Right atrium auricular region (tissue), 2 donors: ENCODE results near the gene C11orf91. TPM values are rescaled to one million over a fixed set of nuclear protein-coding genes. Genes with fewer than 3 reads are reported as not detected.
"Not testable (repeated sequence)": the region's sequence is repeated elsewhere in the genome, so short reads cannot be mapped to it uniquely, and the experiment has no call there.

Experiments used
- DNase-seq: peaks from one replicate; pipeline ENCODE4 v3.0.0-alpha.2; 2019; ENCODE audit warnings: low spot score
- H3K27ac ChIP-seq, 2 donors: fragments of 200-600 bp; sonication (generic); 1 replicate in 1 of 2; 2 replicates in 1 of 2; pipeline ENCODE4 v1.5.1; 2016 to 2019
- H3K27me3 ChIP-seq, 2 donors: fragments of 200-600 bp; sonication (generic); one replicate each; pipeline versions ENCODE4 v1.5.1 to v1.6.0; 2017 to 2019
- H3K36me3 ChIP-seq: fragments of 200-600 bp; sonication (generic); one replicate; pipeline ENCODE4 v1.5.1; 2016
- H3K4me1 ChIP-seq, 2 donors: fragments of 200-600 bp; sonication (generic); one replicate each; pipeline versions ENCODE4 v1.5.1 to v1.6.0; 2017 to 2019
- H3K4me3 ChIP-seq, 2 donors: fragments of 200-600 bp; sonication (generic); 1 replicate in 1 of 2; 2 replicates in 1 of 2; pipeline ENCODE4 v1.5.1; 2017 to 2019; ENCODE audit warnings: mild to moderate bottlenecking in 1 of 2, moderate library complexity in 1 of 2
- H3K9me3 ChIP-seq, 2 donors: fragments of 200-600 bp; sonication (generic); one replicate each; pipeline ENCODE4 v1.5.1; 2019
- total RNA-seq, 2 donors: library from RNA; depleted of rRNA; stranded (reverse); fragments of >200 nt; gene quantifications; one replicate each; pipeline ENCODE4 v1.1.0, GENCODE V29; 2016
- TF ChIP-seq, protein P1 (sequence below), 2 donors: fragments of 200-600 bp; sonication (generic); IDR thresholded peaks; one replicate each; pipeline ENCODE4 v1.5.1; 2019; ENCODE audit warnings: antibody characterized with exemption in 2 of 2

The C11orf91 gene
- total RNA-seq, 2 donors from 2014 or later, result not detected

DNA sequence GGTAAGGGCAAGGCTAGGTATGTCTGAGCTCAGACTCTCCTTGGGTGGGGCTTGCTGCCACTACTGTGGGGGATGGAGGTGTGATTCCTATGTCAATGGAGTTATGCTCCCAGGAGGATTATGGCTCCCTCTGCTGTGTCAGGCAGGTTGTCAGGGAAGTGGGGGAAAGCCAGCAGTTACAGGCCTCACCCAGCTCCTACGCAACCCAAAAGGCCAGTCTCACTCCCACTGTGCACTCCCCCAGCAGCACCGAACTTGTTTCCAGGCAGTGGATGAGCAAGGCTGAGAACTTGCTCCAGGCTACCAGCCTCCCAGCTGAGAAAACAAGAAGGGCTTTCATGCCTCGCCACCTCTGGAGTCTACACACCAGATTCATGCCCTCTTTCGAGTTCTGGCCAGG is 18.2 kb downstream of the C11orf91 start:
- no peak for DNase-seq
- H3K9me3 ChIP-seq, result peaks cover 0 to 12% of the 10 kb centered on the region in 2 donors
- TF ChIP-seq, protein P1, sequence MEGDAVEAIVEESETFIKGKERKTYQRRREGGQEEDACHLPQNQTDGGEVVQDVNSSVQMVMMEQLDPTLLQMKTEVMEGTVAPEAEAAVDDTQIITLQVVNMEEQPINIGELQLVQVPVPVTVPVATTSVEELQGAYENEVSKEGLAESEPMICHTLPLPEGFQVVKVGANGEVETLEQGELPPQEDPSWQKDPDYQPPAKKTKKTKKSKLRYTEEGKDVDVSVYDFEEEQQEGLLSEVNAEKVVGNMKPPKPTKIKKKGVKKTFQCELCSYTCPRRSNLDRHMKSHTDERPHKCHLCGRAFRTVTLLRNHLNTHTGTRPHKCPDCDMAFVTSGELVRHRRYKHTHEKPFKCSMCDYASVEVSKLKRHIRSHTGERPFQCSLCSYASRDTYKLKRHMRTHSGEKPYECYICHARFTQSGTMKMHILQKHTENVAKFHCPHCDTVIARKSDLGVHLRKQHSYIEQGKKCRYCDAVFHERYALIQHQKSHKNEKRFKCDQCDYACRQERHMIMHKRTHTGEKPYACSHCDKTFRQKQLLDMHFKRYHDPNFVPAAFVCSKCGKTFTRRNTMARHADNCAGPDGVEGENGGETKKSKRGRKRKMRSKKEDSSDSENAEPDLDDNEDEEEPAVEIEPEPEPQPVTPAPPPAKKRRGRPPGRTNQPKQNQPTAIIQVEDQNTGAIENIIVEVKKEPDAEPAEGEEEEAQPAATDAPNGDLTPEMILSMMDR (IDR thresholded peaks at IDR 0.05), result no peak
- H3K4me3 ChIP-seq, result no peak overlapping the region
- no peaks in the 10 kb centered on the region for H3K36me3 ChIP-seq
- no peaks in the 10 kb centered on the region for H3K4me1 ChIP-seq
- no peaks in the 10 kb centered on the region for H3K27me3 ChIP-seq
- H3K27ac ChIP-seq, result no peak overlapping the region

DNA sequence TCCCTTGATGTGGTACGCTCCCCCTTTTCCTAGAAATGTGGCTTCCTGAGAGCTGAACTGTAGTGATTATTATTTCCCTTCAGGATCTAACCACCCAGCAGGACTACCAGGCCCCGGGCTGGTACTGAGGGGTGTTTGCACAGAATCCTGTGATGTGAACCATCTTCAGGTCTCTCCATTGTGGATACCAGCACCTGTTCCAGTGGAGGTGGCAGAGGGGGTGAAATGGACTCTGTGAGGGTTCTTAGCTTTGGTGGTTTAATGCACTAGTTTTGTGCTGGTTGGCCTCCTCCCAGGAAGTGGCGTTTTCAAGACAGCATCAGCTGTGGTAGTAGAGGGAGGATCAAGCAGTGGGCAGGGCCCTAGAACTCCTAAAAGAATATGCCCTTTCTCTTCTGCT is 18.6 kb downstream of the C11orf91 start:
- TF ChIP-seq, protein P1 (IDR thresholded peaks at IDR 0.05), result no peak
- Histone ChIP-seq H3K4me1 (no peaks in the 10 kb centered on the region), H3K36me3 (no peaks in the 10 kb centered on the region), H3K27me3 (no peaks in the 10 kb centered on the region), H3K27ac (no peak overlapping the region), H3K4me3 (no peak overlapping the region), H3K9me3 (peaks cover 0 to 9% of the 10 kb centered on the region in 2 donors)
- peak; percentile 23 for DNase-seq

GRCh38 chr11:33678616-33679015 is 22.0 kb downstream of the C11orf91 start:
- H3K36me3 ChIP-seq, DNase-seq, H3K27me3 ChIP-seq, H3K27ac ChIP-seq, H3K9me3 ChIP-seq, H3K4me3 ChIP-seq, H3K4me1 ChIP-seq: not testable (repeated sequence)

DNA sequence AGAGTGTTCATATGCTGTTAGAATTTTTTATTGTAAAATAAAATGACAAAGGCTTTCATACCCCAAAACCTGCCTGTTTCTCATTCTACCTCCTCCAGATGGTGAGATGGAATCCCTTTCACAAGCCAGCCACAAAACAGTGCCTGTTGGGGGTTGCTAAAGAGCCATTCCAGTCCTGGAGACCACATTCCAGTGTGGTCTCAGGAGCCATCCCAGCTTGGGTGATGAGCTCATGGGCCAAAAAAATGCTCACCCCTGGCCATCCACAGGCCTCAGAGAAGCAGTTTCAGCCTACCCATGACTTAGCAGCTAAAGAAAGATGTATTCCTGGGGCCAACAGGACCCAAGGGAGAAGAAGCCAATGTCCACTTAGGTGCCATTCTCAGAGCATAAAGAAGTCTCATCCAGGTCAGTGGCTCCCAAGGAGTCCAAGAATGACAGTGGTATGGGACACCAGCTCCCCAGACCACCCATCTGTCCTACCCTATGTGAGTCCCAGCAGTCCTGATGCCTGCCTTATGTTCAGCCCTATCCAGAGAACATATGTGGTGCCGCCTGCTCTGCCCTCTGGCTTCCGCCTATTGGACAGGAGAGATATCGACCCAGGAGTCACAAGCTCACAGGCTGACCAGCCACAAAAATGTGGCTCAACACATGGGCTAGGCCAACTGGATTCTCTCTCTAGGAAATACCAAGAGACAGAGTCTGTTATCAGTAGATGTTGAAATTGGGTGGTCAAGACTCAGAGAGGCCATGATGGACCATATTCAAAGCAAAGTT is 26.4 kb downstream of the C11orf91 start:
- Histone ChIP-seq H3K36me3 (no peaks in the 10 kb centered on the region), H3K9me3 (peaks cover 0 to 9% of the 10 kb centered on the region in 2 donors), H3K4me3 (no peak overlapping the region), H3K27me3 (no peaks in the 10 kb centered on the region), H3K27ac (no peak overlapping the region), H3K4me1 (no peaks in the 10 kb centered on the region)
- peak; percentile 47 for DNase-seq
- TF ChIP-seq, protein P1 (IDR thresholded peaks at IDR 0.05), result no peak

DNA sequence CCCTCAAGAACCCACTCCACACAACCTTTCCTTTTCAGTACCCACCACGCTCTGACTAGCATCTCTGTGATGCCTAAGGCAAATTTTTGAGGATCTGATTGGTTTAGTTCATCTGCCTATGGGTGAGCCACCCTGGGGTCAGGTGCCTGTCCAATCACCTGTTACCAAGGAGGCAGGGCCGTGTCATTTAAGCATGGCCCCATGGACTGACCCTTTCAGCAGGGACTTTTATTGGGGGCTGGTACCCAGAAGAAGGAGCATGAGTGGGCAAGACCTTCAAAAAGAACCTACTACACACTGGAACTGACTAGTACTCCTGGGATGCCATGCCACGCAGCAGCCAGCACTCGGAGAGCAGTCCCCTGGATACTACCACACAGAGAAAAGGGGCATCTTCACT is 28.4 kb downstream of the C11orf91 start:
- Histone ChIP-seq H3K4me1 (no peaks in the 10 kb centered on the region), H3K9me3 (no peaks in the 10 kb centered on the region), H3K27ac (no peak overlapping the region), H3K27me3 (no peaks in the 10 kb centered on the region), H3K36me3 (no peaks in the 10 kb centered on the region), H3K4me3 (no peak overlapping the region)
- peak; percentile 50 for DNase-seq
- TF ChIP-seq, protein P1 (IDR thresholded peaks at IDR 0.05), result no peak

DNA sequence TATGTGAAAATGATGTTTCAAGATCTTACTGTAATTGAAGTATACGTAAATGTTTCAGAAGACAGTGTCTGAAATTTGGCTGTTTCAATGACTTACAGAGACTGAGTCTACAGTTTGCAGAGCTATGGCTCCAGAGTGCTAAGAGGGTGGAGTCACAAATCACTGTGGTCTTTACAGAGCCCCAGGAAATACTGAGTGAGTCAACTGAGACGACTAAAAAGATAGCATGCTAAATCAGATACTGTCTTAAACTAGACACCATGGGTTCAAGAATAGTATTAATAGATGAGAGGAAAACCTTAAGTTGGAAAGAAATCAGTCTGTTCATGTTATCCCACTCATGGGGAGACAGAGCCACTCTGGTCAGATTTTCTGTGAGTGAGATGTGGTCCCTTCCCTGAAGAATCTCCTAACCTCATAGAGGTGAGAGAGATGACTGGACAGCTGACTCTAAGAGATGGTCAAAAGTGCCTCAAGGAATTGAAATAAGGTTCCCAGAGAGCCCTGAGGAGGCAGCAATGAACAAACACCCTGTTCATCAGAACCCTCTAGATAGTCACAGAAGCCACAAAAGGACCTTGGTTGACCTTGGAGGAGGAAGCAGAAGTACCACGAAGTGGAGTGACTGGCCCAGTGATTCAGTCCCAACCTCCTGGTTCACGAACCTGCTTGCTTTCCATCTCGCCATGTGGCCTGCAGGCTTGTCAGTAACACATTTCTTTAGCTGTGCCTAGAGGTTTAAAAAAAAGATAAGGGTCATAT is 30.2 kb downstream of the C11orf91 start:
- H3K36me3 ChIP-seq, result no peaks in the 10 kb centered on the region
- H3K4me1 ChIP-seq, result no peaks in the 10 kb centered on the region
- no peak overlapping the region for H3K27ac ChIP-seq
- no peak for DNase-seq
- no peaks in the 10 kb centered on the region for H3K9me3 ChIP-seq
- no peak overlapping the region for H3K4me3 ChIP-seq
- TF ChIP-seq, protein P1 (IDR thresholded peaks at IDR 0.05), result no peak
- no peaks in the 10 kb centered on the region for H3K27me3 ChIP-seq
